Stomach (tissue), 4 donors: ENCODE data around the gene TBC1D13.

Experiments used
- EP300 ChIP-seq: sonication (generic); formaldehyde crosslinking; IDR thresholded peaks from one replicate; pipeline ENCODE4 v1.6.1; 2017; ENCODE audit warnings: antibody characterized with exemption
- POLR2AphosphoS5 ChIP-seq, 3 donors: sonication (generic); formaldehyde crosslinking; IDR thresholded peaks; one replicate each; pipeline ENCODE4 v1.6.1; 2016; ENCODE audit warnings: antibody characterized with exemption in 3 of 3
- TF ChIP-seq, protein P1 (sequence below), 7 experiments: fragments of 450-650 bp in 4 of 7; fragments of 200-600 bp in 3 of 7; sonication (generic) in 3 of 7; IDR thresholded peaks; one replicate each; pipeline ENCODE4 v1.5.1; 2016 to 2019; ENCODE audit warnings: antibody characterized with exemption in 7 of 7, control low read depth in 2 of 7, mild to moderate bottlenecking in 1 of 7

DNA sequence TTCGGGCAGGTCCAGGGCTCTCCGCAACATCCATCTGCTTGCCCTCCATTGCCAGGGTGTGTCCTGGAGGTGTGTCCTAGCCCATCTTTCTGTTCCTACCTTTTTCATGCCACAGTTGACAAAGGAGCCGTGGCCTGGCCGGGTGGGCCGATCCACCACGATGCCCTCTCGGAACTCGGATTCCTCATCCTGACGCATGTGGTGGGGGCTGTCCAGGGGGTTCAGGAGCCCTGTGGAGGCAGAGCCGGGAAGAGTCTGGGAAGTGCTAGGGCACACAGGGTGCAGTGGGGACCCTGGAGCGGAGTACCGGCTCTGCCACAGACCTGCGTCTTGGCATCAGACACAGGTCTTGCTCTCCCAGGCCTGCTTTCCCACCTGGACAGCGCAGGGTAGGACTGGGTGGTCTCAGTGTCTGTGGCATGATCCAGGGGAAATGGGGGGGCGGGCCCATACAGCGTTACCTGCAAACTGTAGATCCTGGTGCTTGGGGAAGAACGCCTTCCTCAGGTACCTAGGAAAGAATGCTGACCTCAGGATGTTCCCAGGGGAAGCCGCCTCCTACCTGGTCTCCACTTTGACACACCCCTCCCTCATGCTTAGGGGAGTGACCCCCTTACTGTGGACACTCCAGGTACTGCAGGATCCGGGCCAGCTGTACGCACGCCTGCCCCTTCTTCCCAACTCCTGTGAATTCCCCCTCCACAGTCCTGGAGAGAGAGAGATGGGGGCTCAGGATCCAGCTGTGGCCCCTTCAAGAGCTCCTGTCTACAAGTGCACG is 39.1 kb downstream of the TBC1D13 start:
- TF ChIP-seq, protein P1, sequence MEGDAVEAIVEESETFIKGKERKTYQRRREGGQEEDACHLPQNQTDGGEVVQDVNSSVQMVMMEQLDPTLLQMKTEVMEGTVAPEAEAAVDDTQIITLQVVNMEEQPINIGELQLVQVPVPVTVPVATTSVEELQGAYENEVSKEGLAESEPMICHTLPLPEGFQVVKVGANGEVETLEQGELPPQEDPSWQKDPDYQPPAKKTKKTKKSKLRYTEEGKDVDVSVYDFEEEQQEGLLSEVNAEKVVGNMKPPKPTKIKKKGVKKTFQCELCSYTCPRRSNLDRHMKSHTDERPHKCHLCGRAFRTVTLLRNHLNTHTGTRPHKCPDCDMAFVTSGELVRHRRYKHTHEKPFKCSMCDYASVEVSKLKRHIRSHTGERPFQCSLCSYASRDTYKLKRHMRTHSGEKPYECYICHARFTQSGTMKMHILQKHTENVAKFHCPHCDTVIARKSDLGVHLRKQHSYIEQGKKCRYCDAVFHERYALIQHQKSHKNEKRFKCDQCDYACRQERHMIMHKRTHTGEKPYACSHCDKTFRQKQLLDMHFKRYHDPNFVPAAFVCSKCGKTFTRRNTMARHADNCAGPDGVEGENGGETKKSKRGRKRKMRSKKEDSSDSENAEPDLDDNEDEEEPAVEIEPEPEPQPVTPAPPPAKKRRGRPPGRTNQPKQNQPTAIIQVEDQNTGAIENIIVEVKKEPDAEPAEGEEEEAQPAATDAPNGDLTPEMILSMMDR (IDR thresholded peaks at IDR 0.05), result no peak
- TF ChIP-seq EP300 (no peak), POLR2AphosphoS5 (IDR thresholded peaks at IDR 0.05) (no peak)
